HG02884 (cell line): ENCODE measurements around the gene TRAF3IP1.
"Not testable (repeated sequence)": the region's sequence is repeated elsewhere in the genome, so short reads cannot be mapped to it uniquely, and the experiment has no call there.

ENCODE experiments used
- ATAC-seq: cut with Tn5 transposase; IDR thresholded peaks from one replicate; pipeline ENCODE4 v1.9.1; 2021; ENCODE audit warnings: mild to moderate bottlenecking, moderate library complexity; ENCODE audit not compliant: unreplicated experiment

The TRAF3IP1 gene

GRCh38 chr2:238306672-238306998 is 13.7 kb upstream of the TRAF3IP1 start:
- no peak for ATAC-seq

GRCh38 chr2:238308177-238308576 is 12.1 kb upstream of the TRAF3IP1 start:
- no peak for ATAC-seq

DNA sequence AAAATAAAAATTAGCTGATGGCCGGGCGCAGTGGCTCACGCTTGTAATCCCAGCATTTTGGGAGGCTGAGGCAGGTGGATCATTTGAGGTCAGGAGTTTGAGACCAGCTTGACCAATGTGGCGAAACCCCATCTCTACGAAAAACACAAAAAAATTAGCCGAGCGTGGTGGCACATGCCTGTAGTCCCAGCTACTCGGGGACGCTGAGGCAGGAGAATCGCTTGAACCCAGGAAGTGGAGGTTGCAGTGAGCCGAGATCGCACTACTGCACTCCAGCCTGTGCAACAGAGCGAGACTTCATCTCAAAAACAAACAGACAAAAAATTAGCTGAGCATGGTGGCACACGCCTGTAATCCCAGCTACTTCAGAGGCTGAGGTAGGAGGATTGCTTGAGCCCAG is 9.6 kb upstream of the TRAF3IP1 start:
- ATAC-seq: not testable (repeated sequence)

DNA sequence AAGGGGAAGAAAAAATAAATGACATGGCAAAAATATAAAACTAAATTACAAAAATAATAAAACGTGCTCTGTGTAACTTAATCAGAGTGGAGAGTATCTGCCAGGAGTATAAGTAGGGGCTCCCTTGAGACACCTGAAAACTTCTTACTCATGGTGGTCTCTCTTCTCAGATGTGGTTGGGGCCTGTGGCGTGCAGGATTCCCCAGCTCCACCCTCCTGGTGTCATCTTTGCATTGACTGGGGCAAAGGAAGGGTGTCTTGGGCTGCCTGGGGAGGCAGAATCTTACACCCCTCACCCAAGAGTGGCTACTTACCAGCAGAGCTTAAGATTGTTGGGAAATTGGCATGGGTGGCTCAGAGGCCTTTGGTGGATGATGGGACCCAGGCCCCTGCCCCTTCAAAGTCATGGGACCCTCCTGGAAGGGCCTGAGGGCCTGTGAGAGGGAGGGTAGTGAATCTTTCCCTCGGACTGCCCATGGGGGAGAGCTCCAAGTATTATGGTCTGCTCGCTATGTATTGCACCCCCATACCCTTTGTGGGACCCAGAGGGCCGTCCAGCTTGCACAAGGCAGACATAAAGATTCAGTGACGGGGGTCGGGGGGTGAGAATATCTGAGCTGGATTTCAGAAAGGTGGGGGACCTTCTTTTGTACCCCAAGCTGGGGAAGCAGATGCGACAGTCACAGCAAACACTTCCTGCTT is 6.9 kb upstream of the TRAF3IP1 start:
- no peak for ATAC-seq

DNA sequence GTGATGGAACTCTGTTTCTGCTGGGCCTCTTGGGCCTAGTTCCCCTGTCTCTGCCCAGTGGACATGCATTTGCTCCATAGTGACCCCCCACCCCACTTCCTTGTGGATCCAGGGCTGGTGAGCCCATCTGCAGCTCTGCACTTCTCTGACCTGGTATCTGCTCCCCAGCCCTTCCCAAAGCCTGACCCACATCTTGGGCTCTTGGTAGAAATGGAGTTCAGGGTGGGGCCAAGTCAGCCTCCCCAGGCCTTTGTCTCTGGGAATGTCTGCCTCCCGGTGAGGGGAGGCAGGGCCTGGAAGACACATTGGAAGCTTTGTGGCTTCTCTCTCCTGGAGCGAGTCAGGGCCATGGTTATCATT is 6.3 kb upstream of the TRAF3IP1 start:
- ATAC-seq: no peak

GRCh38 chr2:238314576-238314975 is 5.7 kb upstream of the TRAF3IP1 start:
- no peak for ATAC-seq

DNA sequence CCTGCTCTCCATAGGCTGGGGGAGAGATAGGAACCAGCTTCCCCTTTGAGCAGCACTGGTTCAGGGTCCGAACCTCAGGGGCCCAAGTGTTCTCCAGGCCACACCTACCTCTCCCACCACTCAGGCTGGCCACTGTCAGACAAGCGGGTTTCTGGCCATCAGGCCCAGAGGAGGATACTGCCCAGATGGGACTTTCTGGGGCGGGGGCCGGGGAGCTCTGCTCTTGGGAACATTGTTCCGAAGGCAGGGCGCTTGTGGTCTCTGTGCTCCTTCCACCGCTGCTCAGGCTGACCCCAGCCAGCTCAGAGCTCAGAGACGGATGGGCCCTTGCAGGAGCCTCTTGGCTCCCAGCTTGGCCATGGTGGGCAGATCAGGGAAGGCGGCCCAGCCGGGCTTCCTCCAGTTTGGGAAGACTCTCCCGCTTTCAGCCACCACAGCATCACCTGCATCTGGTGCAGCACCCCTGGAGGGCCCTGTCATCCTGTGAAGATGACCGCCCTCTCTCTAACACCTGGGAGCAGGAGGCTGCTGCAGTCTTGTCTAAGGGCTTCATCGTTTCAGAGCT is 5.2 kb upstream of the TRAF3IP1 start:
- no peak for ATAC-seq

DNA sequence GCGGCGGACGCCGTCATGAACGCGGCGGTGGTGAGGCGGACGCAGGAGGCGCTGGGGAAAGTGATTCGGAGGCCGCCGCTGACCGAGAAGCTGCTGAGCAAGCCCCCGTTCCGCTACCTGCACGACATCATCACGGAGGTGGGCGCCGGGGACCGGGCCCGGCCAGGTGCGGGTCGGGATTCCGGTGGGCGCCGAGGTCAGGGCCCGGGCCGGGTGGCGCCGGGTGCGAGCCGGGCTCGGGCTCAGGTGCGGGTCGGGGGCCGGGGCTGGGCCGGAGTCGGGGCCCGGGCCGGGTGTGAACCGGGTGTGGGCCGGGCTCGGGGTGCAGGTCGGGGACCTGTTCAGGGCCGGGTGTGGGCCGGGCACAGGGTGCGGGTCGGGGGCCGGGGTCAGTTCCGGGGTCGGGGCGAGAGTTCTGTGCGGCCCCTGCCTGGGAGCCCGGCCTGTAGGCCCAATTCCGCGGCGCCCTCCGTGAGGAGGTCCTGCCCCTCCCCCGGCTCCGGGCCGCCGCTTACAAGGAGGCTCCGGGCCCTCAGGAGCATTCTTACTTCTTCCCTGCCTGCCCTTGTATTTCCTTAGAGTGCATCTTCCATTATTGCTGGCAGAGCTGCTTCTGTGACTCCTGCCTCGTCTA is 447 bp downstream of the TRAF3IP1 start:
- ATAC-seq: peak; percentile 37

DNA sequence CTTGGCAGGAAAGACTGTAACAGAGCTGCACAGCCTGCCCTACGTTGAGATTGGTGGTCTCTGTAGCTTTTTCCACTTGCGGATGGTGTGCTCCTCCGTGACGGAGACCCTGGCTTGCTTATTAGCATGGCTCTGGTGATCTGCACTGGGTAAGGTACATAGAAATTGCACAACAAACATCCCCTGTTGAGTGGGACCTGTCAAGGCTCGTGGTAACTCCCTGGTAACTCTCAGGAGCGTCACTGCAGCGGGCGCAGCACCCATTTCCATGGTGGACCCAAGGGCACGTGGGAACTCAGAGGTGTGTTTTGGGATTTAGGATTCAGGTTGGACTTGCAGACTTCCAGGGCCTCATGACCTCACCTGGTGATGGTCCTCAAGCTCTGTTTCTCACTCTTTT is 1.1 kb downstream of the TRAF3IP1 start:
- no peak for ATAC-seq

DNA sequence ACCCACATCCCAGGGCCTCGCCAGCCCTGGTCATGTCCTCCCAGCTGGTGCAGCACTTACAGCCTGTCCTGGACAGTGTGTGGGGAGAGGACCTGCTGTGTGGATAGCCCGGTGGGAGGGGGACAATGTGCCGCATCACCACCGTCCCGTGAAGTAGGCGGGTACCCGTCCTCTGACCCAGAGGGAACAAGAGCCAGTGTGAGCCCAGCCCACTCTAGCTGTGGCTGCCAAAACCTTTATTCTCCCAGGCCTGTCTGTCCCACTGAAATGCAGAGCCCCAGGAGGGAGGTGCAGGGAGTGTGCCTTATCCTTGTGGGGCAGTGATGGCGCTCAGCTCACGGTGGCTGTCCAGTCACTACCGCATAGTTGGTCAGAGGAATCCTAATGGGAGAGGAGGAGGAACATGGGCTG is 1.7 kb downstream of the TRAF3IP1 start:
- ATAC-seq: no peak

- ATAC-seq: not testable (repeated sequence)
Observed at GRCh38 chr2:238324248-238324647, 3.9 kb downstream of the TRAF3IP1 start.

DNA sequence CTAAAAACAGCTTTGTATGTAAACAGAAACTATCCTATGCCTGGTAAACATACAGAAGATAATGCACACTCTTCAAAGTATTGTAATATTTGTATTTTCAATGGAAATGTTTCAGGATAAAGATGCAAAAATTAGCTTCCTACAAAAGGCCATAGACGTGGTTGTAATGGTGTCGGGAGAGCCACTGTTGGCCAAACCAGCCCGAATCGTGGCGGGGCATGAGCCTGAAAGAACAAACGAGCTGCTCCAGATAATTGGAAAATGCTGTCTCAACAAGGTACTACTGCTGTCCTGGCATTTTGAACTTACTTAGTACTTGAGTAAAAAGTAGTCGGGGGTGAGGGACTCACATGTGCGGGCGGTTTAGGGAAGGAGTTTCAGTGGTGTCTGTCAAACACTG is 5.4 kb downstream of the TRAF3IP1 start:
- ATAC-seq: no peak

DNA sequence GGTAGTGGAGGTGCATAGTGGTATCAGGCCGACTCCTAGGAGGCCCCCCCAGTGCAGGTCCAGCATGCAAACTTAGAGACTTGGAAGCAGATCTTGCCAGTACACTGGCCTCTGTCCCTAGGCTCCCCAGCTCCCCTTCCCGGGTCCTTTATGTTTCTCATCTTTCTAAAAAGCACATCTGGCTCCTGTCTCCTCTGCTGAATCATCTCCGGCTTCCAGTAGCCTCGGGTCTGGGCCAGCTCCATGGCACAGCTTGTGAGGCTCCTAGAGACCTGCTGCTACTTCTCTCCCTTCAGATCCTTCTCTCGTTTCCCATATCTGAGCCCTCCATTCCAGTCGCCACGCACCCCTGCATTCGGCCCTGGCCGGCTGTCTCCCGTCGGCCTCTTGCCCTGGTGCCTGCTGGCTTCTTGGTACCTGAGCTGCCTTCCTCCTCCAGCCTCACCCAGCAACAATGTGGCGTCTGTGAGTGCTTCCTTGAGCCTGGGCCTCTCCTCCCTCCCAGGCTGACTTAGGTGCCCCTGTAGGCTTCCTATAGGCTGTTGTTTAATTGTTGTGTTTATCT is 6.6 kb downstream of the TRAF3IP1 start:
- no peak for ATAC-seq

DNA sequence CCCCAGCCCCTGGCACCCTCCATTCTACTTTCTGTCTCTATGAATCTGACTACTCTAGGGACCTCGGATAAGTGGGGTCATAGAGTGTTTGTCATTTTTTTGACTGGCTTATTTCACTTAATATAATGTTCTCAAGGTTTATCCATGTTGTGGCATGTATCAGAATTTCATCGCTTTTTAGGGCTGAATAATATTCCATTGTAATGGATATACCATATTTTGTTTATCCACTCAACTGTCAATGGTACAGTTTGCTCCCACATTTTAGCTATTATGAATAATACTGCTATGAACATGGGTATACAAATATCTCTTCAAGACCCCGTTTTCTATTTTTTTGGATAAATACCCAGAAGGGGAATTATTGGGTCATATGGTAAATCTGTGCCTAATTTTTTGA is 7.4 kb downstream of the TRAF3IP1 start:
- no peak for ATAC-seq

DNA sequence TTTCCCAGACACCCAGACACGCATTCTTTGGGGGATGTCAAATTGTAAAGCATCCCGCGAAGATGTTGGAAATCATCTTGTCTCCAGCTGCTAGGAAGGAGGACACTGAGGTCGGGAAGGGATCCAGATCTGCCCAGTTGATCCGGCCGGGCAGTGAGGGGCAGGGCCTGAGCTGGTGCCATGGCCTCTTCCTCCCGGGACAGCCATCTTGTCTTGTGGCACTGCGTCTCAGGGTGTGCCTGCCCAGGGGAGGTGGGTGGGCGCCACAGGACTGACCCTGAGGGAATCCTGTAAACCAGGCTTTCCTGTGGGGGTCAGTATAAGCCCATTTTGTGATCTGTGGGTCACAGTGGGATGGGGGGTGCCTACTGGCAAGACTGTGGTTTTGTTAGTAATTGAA is 10.1 kb downstream of the TRAF3IP1 start:
- no peak for ATAC-seq

DNA sequence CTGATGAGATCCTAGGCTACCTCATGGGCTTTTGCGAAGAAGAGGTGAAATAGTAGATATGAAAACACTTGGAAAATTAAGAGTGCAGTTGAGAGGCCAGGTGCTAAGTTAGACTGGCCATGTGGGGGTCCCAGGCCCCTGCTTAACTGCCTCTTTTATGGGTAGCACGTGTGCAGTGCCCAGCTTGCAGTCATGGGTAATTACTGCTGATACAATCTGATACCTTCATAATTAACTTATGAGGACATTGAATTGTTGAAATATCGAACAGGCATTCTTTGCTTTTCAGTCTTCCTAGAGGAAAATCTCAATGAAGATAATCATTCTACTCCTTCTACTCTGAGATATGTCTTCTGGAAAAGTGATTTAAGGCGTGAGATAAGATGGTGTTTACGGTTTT is 11.6 kb downstream of the TRAF3IP1 start:
- no peak for ATAC-seq

DNA sequence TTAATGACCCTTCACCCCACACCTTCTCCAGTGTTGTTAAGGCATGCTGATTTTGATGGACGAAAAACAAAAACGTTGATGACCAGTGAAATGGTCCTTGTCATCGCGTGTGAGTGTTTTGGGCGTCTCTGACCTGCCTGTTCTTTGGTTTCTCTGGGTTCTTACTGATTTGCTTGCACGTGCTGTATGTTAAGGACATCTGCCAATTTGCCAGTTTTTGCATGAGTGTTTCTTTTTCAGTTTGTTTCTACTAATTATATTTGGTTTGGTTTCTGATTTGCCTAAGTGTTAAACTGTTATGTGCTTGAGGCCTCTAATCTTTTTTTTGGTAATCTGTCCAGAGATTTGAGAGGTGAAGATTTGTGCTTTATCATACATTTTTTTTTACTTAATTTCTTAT is 14.6 kb downstream of the TRAF3IP1 start:
- no peak for ATAC-seq

DNA sequence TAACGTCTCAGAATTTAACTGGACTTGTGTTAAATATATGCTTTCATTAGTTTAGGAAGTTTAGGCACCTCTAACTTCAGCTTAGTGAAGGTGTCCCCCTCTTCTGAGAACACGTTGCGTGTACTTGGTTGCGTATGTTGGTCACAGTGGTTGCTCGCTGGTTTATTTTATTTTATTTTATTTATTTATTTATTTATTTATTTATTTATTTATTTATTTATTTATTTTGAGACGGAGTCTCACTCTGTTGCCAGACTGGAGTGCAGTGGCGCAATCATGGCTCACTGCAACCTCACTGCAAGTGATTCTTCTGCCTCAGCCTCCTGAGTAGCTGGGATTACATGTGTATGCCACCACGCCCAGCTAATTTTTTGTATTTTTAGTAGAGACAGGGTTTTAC is 15.3 kb downstream of the TRAF3IP1 start:
- ATAC-seq: not testable (repeated sequence)

GRCh38 chr2:238336151-238336550 is 15.8 kb downstream of the TRAF3IP1 start:
- no peak for ATAC-seq

- no peak for ATAC-seq
Observed at GRCh38 chr2:238336793-238337444, 16.6 kb downstream of the TRAF3IP1 start.

- ATAC-seq: no peak
Observed at GRCh38 chr2:238337846-238338245, 17.5 kb downstream of the TRAF3IP1 start.
